OCI-LY7 (cell line): ENCODE results near the gene TRAF4.

ENCODE experiments used
- CTCF ChIP-seq: fragments of 200-600 bp; sonication (generic); conservative IDR thresholded peaks from 2 replicates; pipeline ENCODE4 v1.5.1; 2014; ENCODE audit warnings: mild to moderate bottlenecking, antibody characterized with exemption, low read length, moderate library complexity, mixed read lengths
- EZH2phosphoT487 ChIP-seq: fragments of 200-600 bp; sonication (generic); IDR thresholded peaks from 2 replicates; pipeline ENCODE4 v1.6.1; 2018; ENCODE audit warnings: low read depth, borderline replicate concordance, mild to moderate bottlenecking, mixed run types, antibody characterized with exemption, low read length, moderate library complexity, mixed read lengths

- TF ChIP-seq CTCF (no peak), EZH2phosphoT487 (no peak)
Observed at GRCh38 chr17:28788100-28788499, 44.3 kb downstream of the TRAF4 start.
